Measurements from ENCODE around the gene OR1N1.

- TF ChIP-seq, protein P1, sequence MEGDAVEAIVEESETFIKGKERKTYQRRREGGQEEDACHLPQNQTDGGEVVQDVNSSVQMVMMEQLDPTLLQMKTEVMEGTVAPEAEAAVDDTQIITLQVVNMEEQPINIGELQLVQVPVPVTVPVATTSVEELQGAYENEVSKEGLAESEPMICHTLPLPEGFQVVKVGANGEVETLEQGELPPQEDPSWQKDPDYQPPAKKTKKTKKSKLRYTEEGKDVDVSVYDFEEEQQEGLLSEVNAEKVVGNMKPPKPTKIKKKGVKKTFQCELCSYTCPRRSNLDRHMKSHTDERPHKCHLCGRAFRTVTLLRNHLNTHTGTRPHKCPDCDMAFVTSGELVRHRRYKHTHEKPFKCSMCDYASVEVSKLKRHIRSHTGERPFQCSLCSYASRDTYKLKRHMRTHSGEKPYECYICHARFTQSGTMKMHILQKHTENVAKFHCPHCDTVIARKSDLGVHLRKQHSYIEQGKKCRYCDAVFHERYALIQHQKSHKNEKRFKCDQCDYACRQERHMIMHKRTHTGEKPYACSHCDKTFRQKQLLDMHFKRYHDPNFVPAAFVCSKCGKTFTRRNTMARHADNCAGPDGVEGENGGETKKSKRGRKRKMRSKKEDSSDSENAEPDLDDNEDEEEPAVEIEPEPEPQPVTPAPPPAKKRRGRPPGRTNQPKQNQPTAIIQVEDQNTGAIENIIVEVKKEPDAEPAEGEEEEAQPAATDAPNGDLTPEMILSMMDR (IDR thresholded peaks at IDR 0.05), result no peak
- no peak for TF ChIP-seq POLR2A (IDR thresholded peaks at IDR 0.05)
- TF ChIP-seq POLR2AphosphoS5 (IDR thresholded peaks at IDR 0.05; ENCODE audit: insufficient read depth in 1 of 2, low read depth in 1 of 2), result no peak
Observed at GRCh38 chr9:122527193-122527592, at the start of gene OR1N1.

Measured in vagina (tissue), 2 donors.